ENCODE data around the gene CALB2.
"Not testable (repeated sequence)": the region's sequence is repeated elsewhere in the genome, so short reads cannot be mapped to it uniquely, and the experiment has no call there.

CALB2 gene

DNA sequence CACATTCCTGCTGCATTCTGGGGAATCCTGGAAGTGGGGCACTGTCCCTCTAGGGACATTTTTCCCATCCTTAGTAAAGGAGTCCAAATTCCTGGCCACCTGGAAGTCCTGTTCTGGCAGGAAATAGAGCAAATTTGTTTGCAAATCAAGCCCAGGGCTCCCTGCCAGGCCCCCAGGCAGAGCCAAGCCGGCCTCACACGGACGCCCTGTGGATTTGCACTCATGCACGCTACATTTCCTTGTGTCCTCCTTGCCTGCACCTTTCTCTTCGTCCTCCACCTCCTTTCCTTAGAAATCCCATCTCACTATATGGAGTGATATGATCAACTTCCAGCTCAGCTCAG, 7.0 kb upstream of the CALB2 start:
- no peaks in the 10 kb centered on the region for H3K27me3 ChIP-seq (replicated peaks; ENCODE audit: control insufficient read depth, insufficient read depth, low read length, poor library complexity, severe bottlenecking)
- H3K27ac ChIP-seq (ENCODE audit: insufficient read depth, low read length, poor library complexity, severe bottlenecking), result no peak overlapping the region
- no peaks in the 10 kb centered on the region for H3K36me3 ChIP-seq (ENCODE audit: control insufficient read depth, insufficient read depth, low read length)
- no peaks in the 10 kb centered on the region for H3K4me1 ChIP-seq (ENCODE audit: control insufficient read depth, insufficient read depth, low read length, poor library complexity, severe bottlenecking)
- H3K9me3 ChIP-seq (ENCODE audit: control insufficient read depth, low read length), result no peaks in the 10 kb centered on the region
- DNase-seq, result no peak
- no peak overlapping the region for H3K4me3 ChIP-seq (ENCODE audit: insufficient read depth, low read depth, low read length, poor library complexity, severe bottlenecking)

DNA sequence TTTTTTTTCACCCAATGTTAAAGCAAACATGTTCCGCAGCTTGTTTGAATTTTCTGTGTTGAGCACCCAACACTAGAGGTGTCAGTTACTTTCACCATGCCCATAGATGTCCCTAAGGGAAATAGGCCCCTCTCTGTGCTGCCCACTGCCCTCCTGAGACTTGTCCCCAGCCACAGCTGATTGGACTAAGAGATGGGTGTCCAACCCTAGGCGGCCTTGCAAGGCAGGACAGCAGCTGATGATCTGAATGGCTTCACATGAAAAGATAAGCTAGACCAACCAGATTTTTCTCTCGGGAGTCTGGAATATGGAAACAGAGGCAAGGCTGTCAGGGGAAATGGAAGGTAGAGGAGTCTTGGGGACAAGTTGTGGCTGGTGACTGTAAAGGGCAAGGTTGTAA, 6.1 kb upstream of the CALB2 start:
- no peak for DNase-seq
- Histone ChIP-seq H3K36me3 (ENCODE audit: control insufficient read depth, insufficient read depth, low read length) (no peaks in the 10 kb centered on the region), H3K27me3 (replicated peaks; ENCODE audit: control insufficient read depth, insufficient read depth, low read length, poor library complexity, severe bottlenecking) (no peaks in the 10 kb centered on the region), H3K27ac (ENCODE audit: insufficient read depth, low read length, poor library complexity, severe bottlenecking) (no peak overlapping the region), H3K4me3 (ENCODE audit: insufficient read depth, low read depth, low read length, poor library complexity, severe bottlenecking) (no peak overlapping the region), H3K9me3 (ENCODE audit: control insufficient read depth, low read length) (no peaks in the 10 kb centered on the region), H3K4me1 (ENCODE audit: control insufficient read depth, insufficient read depth, low read length, poor library complexity, severe bottlenecking) (no peaks in the 10 kb centered on the region)

GRCh38 chr16:71352963-71353460, 5.5 kb upstream of the CALB2 start:
- Histone ChIP-seq H3K27me3 (replicated peaks; ENCODE audit: control insufficient read depth, insufficient read depth, low read length, poor library complexity, severe bottlenecking) (no peaks in the 10 kb centered on the region), H3K36me3 (ENCODE audit: control insufficient read depth, insufficient read depth, low read length) (no peaks in the 10 kb centered on the region), H3K9me3 (ENCODE audit: control insufficient read depth, low read length) (no peaks in the 10 kb centered on the region), H3K4me3 (ENCODE audit: insufficient read depth, low read depth, low read length, poor library complexity, severe bottlenecking) (no peak overlapping the region), H3K4me1 (ENCODE audit: control insufficient read depth, insufficient read depth, low read length, poor library complexity, severe bottlenecking) (no peaks in the 10 kb centered on the region), H3K27ac (ENCODE audit: insufficient read depth, low read length, poor library complexity, severe bottlenecking) (no peak overlapping the region)
- DNase-seq, result no peak

DNA sequence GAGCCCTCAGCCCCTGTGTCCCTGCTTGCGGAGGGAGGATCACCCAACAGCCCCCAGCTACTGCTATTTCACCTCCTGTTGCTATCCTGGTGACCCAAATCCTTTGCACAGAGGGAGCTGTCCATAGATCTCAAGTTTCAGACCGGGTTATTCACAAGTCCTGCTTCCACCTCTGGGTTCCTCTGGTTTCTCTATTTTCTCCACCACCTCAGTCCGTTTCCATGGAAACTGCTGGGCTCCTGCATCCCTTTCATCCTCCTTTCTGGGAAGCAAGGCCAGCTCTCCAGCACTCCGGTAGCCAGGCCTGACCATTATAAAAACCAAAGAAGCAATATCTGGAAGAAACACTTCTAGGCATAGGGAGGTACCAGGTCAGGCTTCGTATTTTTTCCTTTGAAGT, 4.8 kb upstream of the CALB2 start:
- no peak for DNase-seq
- no peaks in the 10 kb centered on the region for H3K36me3 ChIP-seq (ENCODE audit: control insufficient read depth, insufficient read depth, low read length)
- no peak overlapping the region for H3K27ac ChIP-seq (ENCODE audit: insufficient read depth, low read length, poor library complexity, severe bottlenecking)
- H3K4me1 ChIP-seq (ENCODE audit: control insufficient read depth, insufficient read depth, low read length, poor library complexity, severe bottlenecking), result peaks cover 6% of the 10 kb centered on the region
- H3K4me3 ChIP-seq (ENCODE audit: insufficient read depth, low read depth, low read length, poor library complexity, severe bottlenecking), result no peak overlapping the region
- no peaks in the 10 kb centered on the region for H3K9me3 ChIP-seq (ENCODE audit: control insufficient read depth, low read length)
- H3K27me3 ChIP-seq (replicated peaks; ENCODE audit: control insufficient read depth, insufficient read depth, low read length, poor library complexity, severe bottlenecking), result no peaks in the 10 kb centered on the region

GRCh38 chr16:71354156-71354555, 4.4 kb upstream of the CALB2 start:
- H3K27ac ChIP-seq (ENCODE audit: insufficient read depth, low read length, poor library complexity, severe bottlenecking), result no peak overlapping the region
- no peak overlapping the region for H3K4me3 ChIP-seq (ENCODE audit: insufficient read depth, low read depth, low read length, poor library complexity, severe bottlenecking)
- H3K9me3 ChIP-seq (ENCODE audit: control insufficient read depth, low read length), result no peaks in the 10 kb centered on the region
- peaks cover 8% of the 10 kb centered on the region for H3K4me1 ChIP-seq (ENCODE audit: control insufficient read depth, insufficient read depth, low read length, poor library complexity, severe bottlenecking)
- H3K27me3 ChIP-seq (replicated peaks; ENCODE audit: control insufficient read depth, insufficient read depth, low read length, poor library complexity, severe bottlenecking), result no peaks in the 10 kb centered on the region
- no peak for DNase-seq
- no peaks in the 10 kb centered on the region for H3K36me3 ChIP-seq (ENCODE audit: control insufficient read depth, insufficient read depth, low read length)

DNA sequence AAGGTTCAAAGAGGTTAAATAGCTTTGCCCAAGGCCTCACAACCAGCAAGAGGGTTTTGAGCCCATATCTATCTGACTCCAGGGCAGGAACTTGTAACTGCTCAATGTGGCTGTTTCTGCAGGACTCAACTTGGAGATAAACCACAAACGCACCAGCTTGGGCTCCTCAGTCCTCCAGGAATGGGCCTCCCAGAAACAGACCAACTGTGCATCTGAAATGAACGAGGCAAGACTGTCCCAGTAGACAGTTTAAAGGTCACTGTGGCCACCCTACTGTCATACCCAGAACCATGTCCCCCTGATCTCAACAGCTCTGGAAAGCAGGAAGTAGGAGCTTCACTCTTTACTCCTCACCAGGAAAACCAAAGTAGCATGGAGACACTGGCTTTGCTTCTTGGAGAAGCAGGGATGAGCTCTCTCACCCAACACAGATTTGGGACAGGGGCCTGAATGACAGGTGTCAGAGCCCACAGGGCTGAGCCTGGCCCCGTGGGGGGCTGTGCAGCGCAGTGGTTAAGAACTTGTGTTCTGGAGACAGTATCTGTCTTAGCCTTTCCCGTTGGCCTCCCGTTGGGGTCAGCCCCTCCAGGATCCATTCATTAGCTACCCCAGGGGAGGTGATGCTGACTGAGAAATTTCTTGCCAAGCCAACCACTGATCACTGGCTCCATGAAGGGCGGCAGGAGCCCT, 2.3 kb upstream of the CALB2 start:
- H3K27ac ChIP-seq (ENCODE audit: insufficient read depth, low read length, poor library complexity, severe bottlenecking), result no peak overlapping the region
- DNase-seq, result no peak
- no peak overlapping the region for H3K4me3 ChIP-seq (ENCODE audit: insufficient read depth, low read depth, low read length, poor library complexity, severe bottlenecking)
- peaks cover under 1% of the 10 kb centered on the region for H3K27me3 ChIP-seq (replicated peaks; ENCODE audit: control insufficient read depth, insufficient read depth, low read length, poor library complexity, severe bottlenecking)
- peaks cover 8% of the 10 kb centered on the region for H3K4me1 ChIP-seq (ENCODE audit: control insufficient read depth, insufficient read depth, low read length, poor library complexity, severe bottlenecking)
- no peaks in the 10 kb centered on the region for H3K9me3 ChIP-seq (ENCODE audit: control insufficient read depth, low read length)
- no peaks in the 10 kb centered on the region for H3K36me3 ChIP-seq (ENCODE audit: control insufficient read depth, insufficient read depth, low read length)

DNA sequence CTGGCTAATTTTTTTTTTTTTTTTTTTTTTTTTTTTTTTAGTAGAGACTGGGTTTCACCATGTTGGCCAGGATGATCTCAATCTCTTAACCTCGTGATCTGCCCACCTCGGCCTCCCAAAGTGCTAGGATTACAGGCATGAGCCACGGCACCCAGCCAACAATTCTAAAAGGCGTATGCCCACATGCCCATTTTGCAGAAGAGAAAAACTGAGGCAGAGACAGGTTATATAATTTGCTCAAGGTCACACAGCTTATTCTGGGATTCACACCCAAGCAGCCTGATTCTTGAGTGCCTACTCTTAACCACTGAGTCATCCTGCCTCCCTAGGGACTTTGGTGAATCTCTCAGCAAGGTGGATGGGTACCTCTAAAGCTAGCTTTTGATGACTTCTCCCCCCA, 1.6 kb upstream of the CALB2 start:
- H3K4me1 ChIP-seq (ENCODE audit: control insufficient read depth, insufficient read depth, low read length, poor library complexity, severe bottlenecking); H3K4me3 ChIP-seq (ENCODE audit: insufficient read depth, low read depth, low read length, poor library complexity, severe bottlenecking); H3K36me3 ChIP-seq (ENCODE audit: control insufficient read depth, insufficient read depth, low read length); H3K9me3 ChIP-seq (ENCODE audit: control insufficient read depth, low read length); H3K27me3 ChIP-seq (replicated peaks; ENCODE audit: control insufficient read depth, insufficient read depth, low read length, poor library complexity, severe bottlenecking); DNase-seq; H3K27ac ChIP-seq (ENCODE audit: insufficient read depth, low read length, poor library complexity, severe bottlenecking): not testable (repeated sequence)

GRCh38 chr16:71357681-71358080, 842 bp upstream of the CALB2 start:
- DNase-seq, result no peak
- H3K9me3 ChIP-seq (ENCODE audit: control insufficient read depth, low read length), result no peaks in the 10 kb centered on the region
- no peak overlapping the region for H3K4me3 ChIP-seq (ENCODE audit: insufficient read depth, low read depth, low read length, poor library complexity, severe bottlenecking)
- peaks cover 8% of the 10 kb centered on the region for H3K4me1 ChIP-seq (ENCODE audit: control insufficient read depth, insufficient read depth, low read length, poor library complexity, severe bottlenecking)
- H3K36me3 ChIP-seq (ENCODE audit: control insufficient read depth, insufficient read depth, low read length), result no peaks in the 10 kb centered on the region
- H3K27me3 ChIP-seq (replicated peaks; ENCODE audit: control insufficient read depth, insufficient read depth, low read length, poor library complexity, severe bottlenecking), result peaks cover 5% of the 10 kb centered on the region
- no peak overlapping the region for H3K27ac ChIP-seq (ENCODE audit: insufficient read depth, low read length, poor library complexity, severe bottlenecking)

DNA sequence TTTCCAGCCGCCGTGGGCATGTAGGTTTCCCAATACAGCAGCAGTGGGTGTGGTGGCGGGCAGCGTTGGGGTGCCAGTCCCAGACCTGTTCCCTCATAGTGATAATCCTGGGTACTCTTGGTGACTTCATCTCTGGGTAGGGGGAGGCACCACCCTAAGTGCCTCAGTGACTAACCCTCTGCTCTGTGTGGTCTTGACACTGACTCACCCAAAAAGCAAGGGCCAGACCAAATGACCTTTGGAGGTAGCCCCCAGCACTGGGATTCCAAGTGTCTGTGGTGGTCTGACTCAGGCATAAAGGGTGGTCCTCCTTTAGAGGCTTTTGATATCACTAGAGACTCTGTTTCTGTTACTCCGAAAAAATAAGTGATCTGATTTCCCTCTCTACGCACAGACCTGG, 908 bp downstream of the CALB2 start:
- DNase-seq, result no peak
- no peak overlapping the region for H3K27ac ChIP-seq (ENCODE audit: insufficient read depth, low read length, poor library complexity, severe bottlenecking)
- H3K4me3 ChIP-seq (ENCODE audit: insufficient read depth, low read depth, low read length, poor library complexity, severe bottlenecking), result no peak overlapping the region
- H3K9me3 ChIP-seq (ENCODE audit: control insufficient read depth, low read length), result no peaks in the 10 kb centered on the region
- H3K36me3 ChIP-seq (ENCODE audit: control insufficient read depth, insufficient read depth, low read length), result no peaks in the 10 kb centered on the region
- H3K4me1 ChIP-seq (ENCODE audit: control insufficient read depth, insufficient read depth, low read length, poor library complexity, severe bottlenecking), result peaks cover 8% of the 10 kb centered on the region
- H3K27me3 ChIP-seq (replicated peaks; ENCODE audit: control insufficient read depth, insufficient read depth, low read length, poor library complexity, severe bottlenecking), result peaks cover 5% of the 10 kb centered on the region

GRCh38 chr16:71360378-71360777, 1.9 kb downstream of the CALB2 start:
- peaks cover 5% of the 10 kb centered on the region for H3K27me3 ChIP-seq (replicated peaks; ENCODE audit: control insufficient read depth, insufficient read depth, low read length, poor library complexity, severe bottlenecking)

More at GRCh38 chr16:71360378-71360777, 1.9 kb downstream of the CALB2 start:
- DNase-seq, result no peak
- no peak overlapping the region for H3K27ac ChIP-seq (ENCODE audit: insufficient read depth, low read length, poor library complexity, severe bottlenecking)
- H3K4me3 ChIP-seq (ENCODE audit: insufficient read depth, low read depth, low read length, poor library complexity, severe bottlenecking), result no peak overlapping the region
- H3K36me3 ChIP-seq (ENCODE audit: control insufficient read depth, insufficient read depth, low read length), result no peaks in the 10 kb centered on the region
- H3K9me3 ChIP-seq (ENCODE audit: control insufficient read depth, low read length), result no peaks in the 10 kb centered on the region
- H3K4me1 ChIP-seq (ENCODE audit: control insufficient read depth, insufficient read depth, low read length, poor library complexity, severe bottlenecking), result peaks cover 8% of the 10 kb centered on the region

Measured in effector memory CD4-positive, alpha-beta T cell (primary cell).